DOHH2 (cell line): ENCODE data around the gene SSMEM1.
"Not testable (repeated sequence)": the region's sequence is repeated elsewhere in the genome, so short reads cannot be mapped to it uniquely, and the experiment has no call there.

Experiments
- H3F3A ChIP-seq: fragments of 200-600 bp; sonication (generic), shearing (Covaris generic); 2 replicates; pipeline ENCODE4 v1.6.0; 2016; ENCODE audit warnings: antibody characterized with exemption, mild to moderate bottlenecking; ENCODE audit not compliant: control insufficient read depth, insufficient read depth
- H3K27ac ChIP-seq: fragments of 200-600 bp; sonication (generic); 2 replicates; pipeline ENCODE4 v1.5.1; 2014; ENCODE audit warnings: low read depth, mild to moderate bottlenecking, low read length, moderate library complexity
- H3K27me3 ChIP-seq: fragments of 200-600 bp; sonication (generic); 2 replicates; pipeline ENCODE4 v1.6.1; 2014; ENCODE audit warnings: mild to moderate bottlenecking, low read length, mixed read lengths; ENCODE audit not compliant: control insufficient read depth
- H3K36me3 ChIP-seq: fragments of 200-600 bp; sonication (generic); 2 replicates; pipeline ENCODE4 v1.6.1; 2014; ENCODE audit warnings: mild to moderate bottlenecking, low read length, moderate library complexity, mixed read lengths; ENCODE audit not compliant: control insufficient read depth
- H3K4me1 ChIP-seq: fragments of 200-600 bp; sonication (generic); 2 replicates; pipeline ENCODE4 v1.6.1; 2014; ENCODE audit warnings: mild to moderate bottlenecking, low read length, mixed read lengths; ENCODE audit not compliant: control insufficient read depth
- H3K4me2 ChIP-seq: fragments of 200-600 bp; sonication (generic); 2 replicates; pipeline ENCODE4 v1.6.0; 2014; ENCODE audit warnings: mild to moderate bottlenecking, low read length, moderate library complexity
- H3K4me3 ChIP-seq: fragments of 200-600 bp; sonication (generic); 2 replicates; pipeline ENCODE4 v1.5.1; 2014; ENCODE audit warnings: mild to moderate bottlenecking, low read length, mixed read lengths
- H3K79me2 ChIP-seq: fragments of 200-600 bp; sonication (generic); 2 replicates; pipeline ENCODE4 v1.6.1; 2014; ENCODE audit warnings: mild to moderate bottlenecking, low read length, mixed read lengths; ENCODE audit not compliant: control insufficient read depth
- H3K9me2 ChIP-seq: fragments of 200-600 bp; sonication (generic); replicated peaks from 2 replicates; pipeline ENCODE4 v1.6.1; 2014; ENCODE audit warnings: mild to moderate bottlenecking, low read length, mixed read lengths; ENCODE audit not compliant: control insufficient read depth
- H3K9me3 ChIP-seq: fragments of 200-600 bp; sonication (generic); 2 replicates; pipeline ENCODE4 v1.6.1; 2014; ENCODE audit warnings: antibody characterized with exemption, low read length, mixed read lengths; ENCODE audit not compliant: control insufficient read depth, insufficient read depth
- H4K20me1 ChIP-seq: fragments of 200-600 bp; sonication (generic); 2 replicates; pipeline ENCODE4 v1.6.0; 2014; ENCODE audit warnings: low read depth, mild to moderate bottlenecking, antibody characterized with exemption, low read length, moderate library complexity; ENCODE audit not compliant: control insufficient read depth, insufficient read depth
- EZH2phosphoT487 ChIP-seq: fragments of 200-600 bp; sonication (generic); IDR thresholded peaks from 2 replicates; pipeline ENCODE4 v1.6.1; 2017; ENCODE audit warnings: borderline replicate concordance, mild to moderate bottlenecking, antibody characterized with exemption, low read length, moderate library complexity, mixed read lengths
- TF ChIP-seq, protein P1 (sequence below): fragments of 200-600 bp; sonication (generic); IDR thresholded peaks from one replicate; pipeline ENCODE4 v1.5.1; 2014; ENCODE audit warnings: antibody characterized with exemption, mild to moderate bottlenecking, low read depth, low read length; ENCODE audit not compliant: poor library complexity, severe bottlenecking

SSMEM1 gene

DNA sequence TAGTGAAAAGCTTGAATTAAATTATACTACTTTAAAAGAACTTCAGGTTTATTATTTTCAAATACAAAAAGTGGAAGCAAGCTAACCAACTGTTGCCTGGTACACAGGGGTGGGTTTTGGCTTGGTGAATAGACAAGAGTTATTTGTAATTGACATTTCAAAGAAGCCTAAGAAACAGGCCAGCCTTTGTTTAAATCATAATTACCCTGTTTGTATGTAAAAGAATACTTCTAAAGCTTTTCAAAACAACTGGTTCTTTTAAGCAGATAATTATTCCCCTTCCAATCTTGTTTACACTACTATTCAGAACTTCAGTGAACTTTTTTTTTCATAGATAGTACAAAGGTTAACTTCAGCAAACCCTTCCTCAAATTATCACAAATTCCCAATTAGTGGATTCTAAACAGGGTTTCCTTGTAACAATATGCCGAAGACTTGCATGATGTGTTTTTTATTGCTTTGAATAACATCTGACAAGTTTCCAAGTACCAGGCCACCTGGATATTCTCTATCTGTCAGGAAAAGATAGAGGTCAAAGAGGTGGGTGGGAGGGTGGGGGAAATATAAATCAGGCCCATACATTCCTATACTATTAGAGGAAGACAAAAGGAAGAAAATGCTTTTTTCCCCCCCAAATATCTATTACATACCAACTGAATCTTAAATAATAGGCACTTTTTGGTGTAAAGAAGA is 20.4 kb downstream of the SSMEM1 start:
- Histone ChIP-seq H3F3A (no peaks in the 10 kb centered on the region), H3K36me3 (no peaks in the 10 kb centered on the region), H3K4me2 (no peak overlapping the region), H3K9me3 (0 out of 2 replicates have a peak, but pooled peaks cover 4% of the 10 kb centered on the region), H3K4me1 (no peaks in the 10 kb centered on the region), H3K27me3 (no peaks in the 10 kb centered on the region), H3K9me2 (no peaks in the 10 kb centered on the region), H4K20me1 (no peaks in the 10 kb centered on the region), H3K79me2 (no peaks in the 10 kb centered on the region), H3K4me3 (no peak overlapping the region), H3K27ac (no peak overlapping the region)
- no peak for TF ChIP-seq EZH2phosphoT487

DNA sequence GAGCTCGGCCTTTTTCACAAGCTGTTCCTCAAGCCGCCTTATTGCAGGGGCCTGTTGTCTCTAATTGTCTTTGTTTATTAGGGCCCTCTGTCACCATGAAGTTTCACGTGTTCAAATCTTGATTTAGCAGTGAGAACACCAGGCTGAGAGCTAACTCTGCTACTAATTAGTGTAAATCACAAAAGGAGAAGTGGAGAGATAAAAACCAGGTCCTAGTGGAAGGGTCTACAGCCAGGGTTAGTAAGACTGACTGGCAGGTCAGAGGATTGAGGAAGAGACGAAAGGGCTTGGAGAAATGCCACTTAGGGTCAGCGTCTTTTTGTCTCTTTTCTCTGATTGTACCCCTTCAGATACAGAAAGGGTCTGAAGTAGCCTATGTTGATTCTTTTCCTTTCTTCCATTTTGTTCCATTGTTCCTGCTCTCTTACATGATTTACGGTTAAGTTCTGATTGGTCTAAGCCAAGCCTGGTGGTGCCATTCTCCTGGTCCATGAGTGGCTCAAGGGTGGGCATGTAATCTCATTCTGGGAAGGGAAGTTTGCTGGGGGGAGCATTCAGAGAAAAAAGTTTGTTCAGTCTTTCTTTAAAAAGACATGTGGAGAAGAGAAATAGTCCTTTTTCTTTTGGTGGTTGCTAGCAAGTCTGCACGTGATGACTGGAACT is 21.3 kb downstream of the SSMEM1 start:
- TF ChIP-seq, protein P1, sequence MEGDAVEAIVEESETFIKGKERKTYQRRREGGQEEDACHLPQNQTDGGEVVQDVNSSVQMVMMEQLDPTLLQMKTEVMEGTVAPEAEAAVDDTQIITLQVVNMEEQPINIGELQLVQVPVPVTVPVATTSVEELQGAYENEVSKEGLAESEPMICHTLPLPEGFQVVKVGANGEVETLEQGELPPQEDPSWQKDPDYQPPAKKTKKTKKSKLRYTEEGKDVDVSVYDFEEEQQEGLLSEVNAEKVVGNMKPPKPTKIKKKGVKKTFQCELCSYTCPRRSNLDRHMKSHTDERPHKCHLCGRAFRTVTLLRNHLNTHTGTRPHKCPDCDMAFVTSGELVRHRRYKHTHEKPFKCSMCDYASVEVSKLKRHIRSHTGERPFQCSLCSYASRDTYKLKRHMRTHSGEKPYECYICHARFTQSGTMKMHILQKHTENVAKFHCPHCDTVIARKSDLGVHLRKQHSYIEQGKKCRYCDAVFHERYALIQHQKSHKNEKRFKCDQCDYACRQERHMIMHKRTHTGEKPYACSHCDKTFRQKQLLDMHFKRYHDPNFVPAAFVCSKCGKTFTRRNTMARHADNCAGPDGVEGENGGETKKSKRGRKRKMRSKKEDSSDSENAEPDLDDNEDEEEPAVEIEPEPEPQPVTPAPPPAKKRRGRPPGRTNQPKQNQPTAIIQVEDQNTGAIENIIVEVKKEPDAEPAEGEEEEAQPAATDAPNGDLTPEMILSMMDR: no peak
- TF ChIP-seq EZH2phosphoT487: no peak

DNA sequence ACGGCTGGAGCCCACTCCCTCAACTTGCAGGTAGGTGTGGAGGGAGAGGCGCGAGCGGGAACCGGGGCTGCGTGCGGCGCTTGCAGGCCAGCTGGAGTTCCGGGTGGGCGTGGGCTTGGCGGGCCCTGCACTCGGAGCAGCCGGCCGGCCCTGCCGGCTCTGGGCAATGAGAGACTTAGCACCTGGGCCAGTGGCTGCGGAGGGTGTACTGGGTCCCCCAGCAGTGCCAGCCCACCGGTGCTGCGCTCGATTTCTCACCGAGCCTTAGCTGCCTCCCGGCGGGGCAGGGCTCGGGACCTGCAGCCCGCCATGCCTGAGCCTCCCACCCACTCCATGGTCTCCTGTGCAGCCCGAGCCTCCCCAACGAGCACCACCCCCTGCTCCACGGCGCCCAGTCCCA is 22.3 kb downstream of the SSMEM1 start:
- H3K9me2 ChIP-seq, H3F3A ChIP-seq, H3K4me2 ChIP-seq, H4K20me1 ChIP-seq, H3K9me3 ChIP-seq, H3K4me3 ChIP-seq, H3K27ac ChIP-seq, H3K4me1 ChIP-seq, H3K79me2 ChIP-seq, H3K36me3 ChIP-seq, H3K27me3 ChIP-seq: not testable (repeated sequence)

More for the DNA sequence above, 21.3 kb downstream of the SSMEM1 start:
- no peak overlapping the region for H3K4me2 ChIP-seq
- H3K79me2 ChIP-seq: no peaks in the 10 kb centered on the region
- H3F3A ChIP-seq: no peaks in the 10 kb centered on the region
- H3K4me1 ChIP-seq: no peaks in the 10 kb centered on the region
- 0 out of 2 replicates have a peak, but pooled peaks cover 4% of the 10 kb centered on the region for H3K9me3 ChIP-seq
- no peaks in the 10 kb centered on the region for H3K36me3 ChIP-seq
- H4K20me1 ChIP-seq: no peaks in the 10 kb centered on the region
- no peaks in the 10 kb centered on the region for H3K9me2 ChIP-seq
- no peaks in the 10 kb centered on the region for H3K27me3 ChIP-seq
- no peak overlapping the region for H3K4me3 ChIP-seq
- no peak overlapping the region for H3K27ac ChIP-seq

DNA sequence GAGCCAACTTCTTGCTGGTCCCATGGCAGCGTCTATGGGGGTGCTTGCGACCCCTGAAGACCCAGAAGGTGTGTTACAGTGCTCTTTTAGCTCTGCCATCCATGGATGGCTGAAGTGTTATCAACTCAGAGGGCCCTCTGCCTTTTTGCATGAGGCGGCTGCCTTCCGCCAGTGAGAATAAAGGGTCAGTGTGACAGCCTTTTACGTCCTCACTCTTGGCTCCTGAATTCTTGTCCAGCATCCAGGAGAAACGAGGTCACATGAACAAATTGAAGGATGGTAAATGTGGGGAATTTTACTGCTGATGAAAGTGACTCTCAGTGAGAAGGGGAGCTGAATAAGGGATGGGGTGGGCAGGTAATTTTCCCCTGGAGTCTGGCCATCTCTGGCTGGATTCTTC is 24.1 kb downstream of the SSMEM1 start:
- H3K27me3 ChIP-seq: peaks cover 7% of the 10 kb centered on the region
- H3K9me3 ChIP-seq: 0 out of 2 replicates have a peak, but pooled peaks cover 4% of the 10 kb centered on the region
- no peak for TF ChIP-seq EZH2phosphoT487
- TF ChIP-seq, protein P1: no peak
- no peak overlapping the region for H3K4me2 ChIP-seq
- no peaks in the 10 kb centered on the region for H3F3A ChIP-seq
- H4K20me1 ChIP-seq: no peaks in the 10 kb centered on the region
- no peak overlapping the region for H3K27ac ChIP-seq
- no peaks in the 10 kb centered on the region for H3K9me2 ChIP-seq
- no peak overlapping the region for H3K4me3 ChIP-seq
- no peaks in the 10 kb centered on the region for H3K79me2 ChIP-seq
- no peaks in the 10 kb centered on the region for H3K36me3 ChIP-seq
- no peaks in the 10 kb centered on the region for H3K4me1 ChIP-seq
